Brain pericyte (primary cell): ENCODE measurements around the gene ZCCHC14.
"Not testable (repeated sequence)": the region's sequence is repeated elsewhere in the genome, so short reads cannot be mapped to it uniquely, and the experiment has no call there.

Source experiments
- DNase-seq: peaks from one replicate; pipeline ENCODE4 v3.0.0-alpha.2; 2012; ENCODE audit warnings: low read depth, low spot score

Gene ZCCHC14

GRCh38 chr16:87362828-87363559, 129.8 kb downstream of the ZCCHC14 start:
- DNase-seq, result not testable (repeated sequence)

- DNase-seq, result no peak
Observed at GRCh38 chr16:87361916-87362619, 130.8 kb downstream of the ZCCHC14 start.

GRCh38 chr16:87360862-87361610, 131.8 kb downstream of the ZCCHC14 start:
- no peak for DNase-seq

GRCh38 chr16:87359121-87359520, 133.7 kb downstream of the ZCCHC14 start:
- no peak for DNase-seq

- DNase-seq, result no peak
Observed at GRCh38 chr16:87358696-87359095, 134.1 kb downstream of the ZCCHC14 start.

- no peak for DNase-seq
Observed at GRCh38 chr16:87358250-87358649, 134.6 kb downstream of the ZCCHC14 start.

GRCh38 chr16:87356491-87356853, 136.4 kb downstream of the ZCCHC14 start:
- DNase-seq, result no peak
